Activated CD4-positive, alpha-beta memory T cell treated with anti-CD3 and anti-CD28 coated beads for 36 hours (primary cell): ENCODE results near the gene RHBDD2. TPM values are rescaled to one million over a fixed set of nuclear protein-coding genes. Genes with fewer than 3 reads are reported as not detected.
"Not testable (repeated sequence)": the region's sequence is repeated elsewhere in the genome, so short reads cannot be mapped to it uniquely, and the experiment has no call there.

Experiments used
- CTCF ChIA-PET: fragments of 350-600 bp; sonication (Branson Sonifier 250); formaldehyde crosslinking; loops from one replicate; lab custom pipeline; 2021; ENCODE audit warnings: antibody characterized with exemption, inconsistent platforms; lab: Charles Lee
- POLR2A ChIA-PET: fragments of 350-600 bp; sonication (Branson Sonifier 250); formaldehyde crosslinking; loops from one replicate; lab custom pipeline; 2021; ENCODE audit warnings: antibody characterized with exemption; lab: Charles Lee
- DNase-seq: peaks from one replicate; pipeline ENCODE4 v3.0.0-alpha.2; 2020
- H3K27ac Mint-ChIP-seq: one replicate; pipeline ENCODE4 v1.8.0; 2021; ENCODE audit warnings: mixed read lengths
- H3K27me3 Mint-ChIP-seq: one replicate; pipeline ENCODE4 v1.8.0; 2021; ENCODE audit warnings: mixed read lengths
- H3K36me3 Mint-ChIP-seq: one replicate; pipeline ENCODE4 v1.8.0; 2021; ENCODE audit warnings: mixed read lengths
- H3K4me1 Mint-ChIP-seq: one replicate; pipeline ENCODE4 v1.8.0; 2021; ENCODE audit warnings: low read depth, mixed read lengths
- H3K4me3 Mint-ChIP-seq: one replicate; pipeline ENCODE4 v1.8.0; 2021; ENCODE audit warnings: mild to moderate bottlenecking, mixed read lengths
- H3K9me3 Mint-ChIP-seq: one replicate; pipeline ENCODE4 v1.8.0; 2021; ENCODE audit warnings: mixed read lengths
- intact Hi-C: fragments of 100-400 bp; cut with micrococcal nuclease; formaldehyde crosslinking; loops from one replicate; pipeline ENCODE4 v1.15.1; 2023
- total RNA-seq, 2 experiments: library from RNA; stranded (reverse); gene quantifications; one replicate each; pipeline ENCODE4 v1.2.3, GENCODE V29; 2021

RHBDD2 gene
- total RNA-seq, 2 experiments from 2014 or later = 30.1 to 31.9 TPM

GRCh38 chr7:75880242-75880641, 1.4 kb downstream of the RHBDD2 start:
- ChIA-PET POLR2A (no interaction called here), CTCF (interaction anchor here (0.7 to 0.8 kb wide), 2 partner anchors 15 to 423 kb away, joined by 3 to 4 read pairs; no protein-coding TSS in a partner anchor)
- Mint-ChIP-seq H3K4me3 (peak overlapping the region; percentile 96), H3K27ac (peak overlapping the region; percentile 90), H3K9me3 (no peaks in the 10 kb centered on the region), H3K27me3 (no peaks in the 10 kb centered on the region), H3K36me3 (peaks cover 35% of the 10 kb centered on the region), H3K4me1 (peaks cover 29% of the 10 kb centered on the region)
- intact Hi-C loops = loop anchor here (10.0 kb wide), 1 partner anchor 255 kb away; no protein-coding TSS in a partner anchor
- no peak for DNase-seq

GRCh38 chr7:75881436-75882095, 2.7 kb downstream of the RHBDD2 start:
- CTCF ChIA-PET = interaction anchor here (0.8 kb wide), 1 partner anchor 9 kb away, joined by 3 read pairs; no protein-coding TSS in a partner anchor
- Mint-ChIP-seq H3K9me3 (no peaks in the 10 kb centered on the region), H3K36me3 (peaks cover 38% of the 10 kb centered on the region), H3K4me1 (peaks cover 29% of the 10 kb centered on the region), H3K27ac (no peak overlapping the region), H3K4me3 (no peak overlapping the region), H3K27me3 (no peaks in the 10 kb centered on the region)
- DNase-seq = no peak
- intact Hi-C loops = loop anchor here (10.0 kb wide), 1 partner anchor 253 kb away; no protein-coding TSS in a partner anchor
- POLR2A ChIA-PET = no interaction called here

- CTCF ChIA-PET, DNase-seq, H3K4me3 Mint-ChIP-seq, H3K27ac Mint-ChIP-seq, H3K9me3 Mint-ChIP-seq, H3K27me3 Mint-ChIP-seq, POLR2A ChIA-PET: not testable (repeated sequence)
- peaks cover 23% of the 10 kb centered on the region for H3K4me1 Mint-ChIP-seq
- peaks cover 49% of the 10 kb centered on the region for H3K36me3 Mint-ChIP-seq
- intact Hi-C loops = loop anchor here (10.0 kb wide), 1 partner anchor 251 kb away; no protein-coding TSS in a partner anchor
Observed at GRCh38 chr7:75883265-75883824, 4.5 kb downstream of the RHBDD2 start.

- H3K9me3 Mint-ChIP-seq = no peaks in the 10 kb centered on the region
- H3K27ac Mint-ChIP-seq = no peak overlapping the region
- CTCF ChIA-PET = no interaction called here
- POLR2A ChIA-PET = no interaction called here
- intact Hi-C loops = loop anchor here (10.0 kb wide), 1 partner anchor 250 kb away; no protein-coding TSS in a partner anchor
- H3K27me3 Mint-ChIP-seq = no peaks in the 10 kb centered on the region
- peaks cover 51% of the 10 kb centered on the region for H3K36me3 Mint-ChIP-seq
- H3K4me3 Mint-ChIP-seq = no peak overlapping the region
- peaks cover 24% of the 10 kb centered on the region for H3K4me1 Mint-ChIP-seq
- no peak for DNase-seq
Observed at GRCh38 chr7:75884476-75884875, 5.6 kb downstream of the RHBDD2 start.

- H3K36me3 Mint-ChIP-seq = peaks cover 51% of the 10 kb centered on the region
- POLR2A ChIA-PET = no interaction called here
- no peak overlapping the region for H3K4me3 Mint-ChIP-seq
- CTCF ChIA-PET = interaction anchor here (1.9 kb wide), 1 partner anchor 135 kb away, joined by 6 read pairs; no protein-coding TSS in a partner anchor
- no peaks in the 10 kb centered on the region for H3K27me3 Mint-ChIP-seq
- no peak overlapping the region for H3K27ac Mint-ChIP-seq
- intact Hi-C loops = loop anchor here (10.0 kb wide), 1 partner anchor 250 kb away; no protein-coding TSS in a partner anchor
- peaks cover 26% of the 10 kb centered on the region for H3K4me1 Mint-ChIP-seq
- no peaks in the 10 kb centered on the region for H3K9me3 Mint-ChIP-seq
- no peak for DNase-seq
Observed at GRCh38 chr7:75885036-75885435, 6.2 kb downstream of the RHBDD2 start.

GRCh38 chr7:75887669-75888369, 9.0 kb downstream of the RHBDD2 start:
- peaks cover 11% of the 10 kb centered on the region for H3K4me1 Mint-ChIP-seq
- no peaks in the 10 kb centered on the region for H3K9me3 Mint-ChIP-seq
- intact Hi-C loops = loop anchor here (10.0 kb wide), 1 partner anchor 247 kb away; no protein-coding TSS in a partner anchor
- no peaks in the 10 kb centered on the region for H3K27me3 Mint-ChIP-seq
- CTCF ChIA-PET = no interaction called here
- no peak overlapping the region for H3K4me3 Mint-ChIP-seq
- H3K27ac Mint-ChIP-seq = no peak overlapping the region
- POLR2A ChIA-PET = no interaction called here
- DNase-seq = no peak
- peaks cover 30% of the 10 kb centered on the region for H3K36me3 Mint-ChIP-seq

- no peaks in the 10 kb centered on the region for H3K9me3 Mint-ChIP-seq
- H3K4me3 Mint-ChIP-seq = no peak overlapping the region
- intact Hi-C loops = loop anchor here (10.0 kb wide), 1 partner anchor 246 kb away; no protein-coding TSS in a partner anchor
- H3K36me3 Mint-ChIP-seq = peaks cover 25% of the 10 kb centered on the region
- no peaks in the 10 kb centered on the region for H3K27me3 Mint-ChIP-seq
- H3K27ac Mint-ChIP-seq = no peak overlapping the region
- ChIA-PET POLR2A (no interaction called here), CTCF (no interaction called here)
- peaks cover 9% of the 10 kb centered on the region for H3K4me1 Mint-ChIP-seq
- DNase-seq = no peak
Observed at GRCh38 chr7:75888464-75889222, 9.8 kb downstream of the RHBDD2 start.

GRCh38 chr7:75889223-75889825, 10.5 kb downstream of the RHBDD2 start:
- intact Hi-C loops = loop anchor here (10.0 kb wide), 1 partner anchor 245 kb away; no protein-coding TSS in a partner anchor
- POLR2A ChIA-PET = no interaction called here
- Mint-ChIP-seq H3K4me3 (no peak overlapping the region), H3K36me3 (peaks cover 24% of the 10 kb centered on the region), H3K9me3 (no peaks in the 10 kb centered on the region), H3K27ac (no peak overlapping the region), H3K4me1 (peaks cover 9% of the 10 kb centered on the region), H3K27me3 (no peaks in the 10 kb centered on the region)
- DNase-seq = no peak
- CTCF ChIA-PET = no interaction called here

- ChIA-PET POLR2A (interaction anchor here (0.6 kb wide), 1 partner anchor 159 kb away, joined by 4 read pairs; no protein-coding TSS in a partner anchor), CTCF (interaction anchor here (0.6 to 0.8 kb wide), 2 partner anchors 8 to 131 kb away, joined by 3 read pairs; no protein-coding TSS in a partner anchor)
- intact Hi-C loops = loop anchor here (10.0 kb wide), 1 partner anchor 245 kb away; no protein-coding TSS in a partner anchor
- peaks cover 19% of the 10 kb centered on the region for H3K36me3 Mint-ChIP-seq
- peak; percentile 23 for DNase-seq
- no peak overlapping the region for H3K27ac Mint-ChIP-seq
- H3K27me3 Mint-ChIP-seq = no peaks in the 10 kb centered on the region
- H3K4me3 Mint-ChIP-seq = no peak overlapping the region
- no peaks in the 10 kb centered on the region for H3K9me3 Mint-ChIP-seq
- H3K4me1 Mint-ChIP-seq = peaks cover 9% of the 10 kb centered on the region
Observed at GRCh38 chr7:75889826-75890225, 11.0 kb downstream of the RHBDD2 start.

- H3K36me3 Mint-ChIP-seq = peaks cover 17% of the 10 kb centered on the region
- DNase-seq, intact Hi-C loops, H3K4me1 Mint-ChIP-seq, H3K27ac Mint-ChIP-seq, H3K27me3 Mint-ChIP-seq, CTCF ChIA-PET, H3K9me3 Mint-ChIP-seq, H3K4me3 Mint-ChIP-seq, POLR2A ChIA-PET: not testable (repeated sequence)
Observed at GRCh38 chr7:75891237-75891636, 12.4 kb downstream of the RHBDD2 start.

GRCh38 chr7:75891815-75892411, 13.1 kb downstream of the RHBDD2 start:
- POLR2A ChIA-PET = no interaction called here
- Mint-ChIP-seq H3K9me3 (no peaks in the 10 kb centered on the region), H3K4me3 (no peak overlapping the region), H3K36me3 (peaks cover 14% of the 10 kb centered on the region), H3K27ac (no peak overlapping the region), H3K4me1 (peaks cover 9% of the 10 kb centered on the region), H3K27me3 (no peaks in the 10 kb centered on the region)
- CTCF ChIA-PET = no interaction called here
- intact Hi-C loops = no loop called here
- no peak for DNase-seq
